Glutamatergic neuron (in vitro differentiated cells): ENCODE measurements around the gene ANXA2R. TPM values are rescaled to one million over a fixed set of nuclear protein-coding genes. Genes with fewer than 3 reads are reported as not detected.

Experiments used
- DNase-seq: peaks from one replicate; pipeline ENCODE4 v3.0.0; 2022
- H3K27ac Mint-ChIP-seq: one replicate; pipeline ENCODE4 v1.8.0; 2020; ENCODE audit warnings: mild to moderate bottlenecking, mixed read lengths, inconsistent platforms; ENCODE audit not compliant: unreplicated experiment
- H3K27me3 Mint-ChIP-seq: one replicate; pipeline ENCODE4 v1.8.0; 2020; ENCODE audit warnings: mild to moderate bottlenecking, moderate library complexity, mixed read lengths, inconsistent platforms; ENCODE audit not compliant: unreplicated experiment
- H3K36me3 Mint-ChIP-seq: one replicate; pipeline ENCODE4 v1.8.0; 2020; ENCODE audit warnings: mild to moderate bottlenecking, mixed read lengths, inconsistent platforms; ENCODE audit not compliant: unreplicated experiment
- H3K4me1 Mint-ChIP-seq: one replicate; pipeline ENCODE4 v1.8.0; 2020; ENCODE audit warnings: mild to moderate bottlenecking, low read depth, mixed read lengths, inconsistent platforms; ENCODE audit not compliant: unreplicated experiment
- H3K4me3 Mint-ChIP-seq: one replicate; pipeline ENCODE4 v1.8.0; 2020; ENCODE audit warnings: mild to moderate bottlenecking, mixed read lengths, inconsistent platforms; ENCODE audit not compliant: unreplicated experiment
- H3K9me3 Mint-ChIP-seq: one replicate; pipeline ENCODE4 v1.8.0; 2020; ENCODE audit warnings: mild to moderate bottlenecking, moderate library complexity, mixed read lengths, inconsistent platforms; ENCODE audit not compliant: unreplicated experiment
- total RNA-seq: library from RNA; stranded (reverse); fragmentation: NEBNext Ultra II Directional; extraction: Animal tissue kit (Norgen Biotek cat#: 25700); gene quantifications from one replicate; pipeline ENCODE4 v1.2.1, GENCODE V29; 2021; ENCODE audit not compliant: unreplicated experiment
- TF ChIP-seq, protein P1 (sequence below): fragments of 200-600 bp; sonication (generic); IDR thresholded peaks from one replicate; pipeline ENCODE4 v1.5.0; 2021; ENCODE audit not compliant: partially characterized antibody, unreplicated experiment

The ANXA2R gene
- total RNA-seq, 1 donor from 2014 or later: 1.6 TPM

DNA sequence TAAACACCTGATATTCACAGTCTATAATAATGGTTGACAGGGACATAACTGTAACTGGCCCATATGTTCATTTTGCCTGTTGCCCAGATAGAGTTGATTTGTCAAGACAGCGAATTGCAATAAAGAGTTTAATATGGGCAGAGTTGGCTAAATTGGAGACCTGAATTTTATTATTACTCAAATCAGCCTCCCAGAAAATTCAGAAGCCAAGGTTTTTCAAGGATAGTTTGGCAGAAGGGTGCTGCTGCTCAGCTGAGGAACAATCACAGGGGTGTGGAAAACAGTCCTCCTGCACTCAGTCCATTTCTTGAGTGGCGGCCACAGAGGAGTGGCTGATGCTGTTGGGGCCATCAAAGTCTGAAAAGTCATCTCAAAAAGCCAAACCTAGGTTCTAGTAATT is 19.0 kb downstream of the ANXA2R start:
- Mint-ChIP-seq H3K4me3 (no peak overlapping the region), H3K9me3 (peaks cover 23% of the 10 kb centered on the region), H3K27me3 (peaks cover 24% of the 10 kb centered on the region), H3K36me3 (no peaks in the 10 kb centered on the region), H3K4me1 (peaks cover 7% of the 10 kb centered on the region), H3K27ac (no peak overlapping the region)
- TF ChIP-seq, protein P1, sequence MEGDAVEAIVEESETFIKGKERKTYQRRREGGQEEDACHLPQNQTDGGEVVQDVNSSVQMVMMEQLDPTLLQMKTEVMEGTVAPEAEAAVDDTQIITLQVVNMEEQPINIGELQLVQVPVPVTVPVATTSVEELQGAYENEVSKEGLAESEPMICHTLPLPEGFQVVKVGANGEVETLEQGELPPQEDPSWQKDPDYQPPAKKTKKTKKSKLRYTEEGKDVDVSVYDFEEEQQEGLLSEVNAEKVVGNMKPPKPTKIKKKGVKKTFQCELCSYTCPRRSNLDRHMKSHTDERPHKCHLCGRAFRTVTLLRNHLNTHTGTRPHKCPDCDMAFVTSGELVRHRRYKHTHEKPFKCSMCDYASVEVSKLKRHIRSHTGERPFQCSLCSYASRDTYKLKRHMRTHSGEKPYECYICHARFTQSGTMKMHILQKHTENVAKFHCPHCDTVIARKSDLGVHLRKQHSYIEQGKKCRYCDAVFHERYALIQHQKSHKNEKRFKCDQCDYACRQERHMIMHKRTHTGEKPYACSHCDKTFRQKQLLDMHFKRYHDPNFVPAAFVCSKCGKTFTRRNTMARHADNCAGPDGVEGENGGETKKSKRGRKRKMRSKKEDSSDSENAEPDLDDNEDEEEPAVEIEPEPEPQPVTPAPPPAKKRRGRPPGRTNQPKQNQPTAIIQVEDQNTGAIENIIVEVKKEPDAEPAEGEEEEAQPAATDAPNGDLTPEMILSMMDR: no peak
- DNase-seq: no peak

DNA sequence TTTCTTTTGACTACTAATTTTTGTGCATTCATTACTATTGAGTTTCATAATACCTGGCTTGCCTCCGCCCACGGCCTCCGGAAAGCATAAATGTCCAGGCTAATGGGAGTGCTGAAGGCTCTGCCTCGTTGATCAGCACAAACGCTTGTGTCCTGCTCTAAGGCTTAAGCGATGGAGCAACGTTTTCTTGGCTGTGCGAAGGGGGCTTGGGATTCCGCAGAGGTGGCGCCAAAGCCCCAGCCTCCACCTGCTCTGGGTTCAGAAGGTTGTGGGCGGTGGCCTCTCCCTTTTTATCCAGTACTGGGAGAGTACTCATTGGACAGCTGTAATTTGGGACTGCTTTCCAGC is 19.7 kb downstream of the ANXA2R start:
- Mint-ChIP-seq H3K4me3 (peak overlapping the region; percentile 68), H3K27ac (peak overlapping the region; percentile 34), H3K27me3 (peaks cover 27% of the 10 kb centered on the region), H3K36me3 (no peaks in the 10 kb centered on the region), H3K9me3 (peaks cover 23% of the 10 kb centered on the region), H3K4me1 (peaks cover 7% of the 10 kb centered on the region)
- no peak for DNase-seq
- TF ChIP-seq, protein P1: peak; percentile 18

- Mint-ChIP-seq H3K36me3 (no peaks in the 10 kb centered on the region), H3K27me3 (peaks cover 28% of the 10 kb centered on the region), H3K9me3 (peaks cover 23% of the 10 kb centered on the region), H3K4me3 (peak overlapping the region; percentile 96), H3K4me1 (peaks cover 7% of the 10 kb centered on the region), H3K27ac (peak overlapping the region; percentile 38)
- TF ChIP-seq, protein P1: peak; percentile 71
- DNase-seq: peak; percentile 44
Observed at GRCh38 chr5:43019614-43020398, 20.3 kb downstream of the ANXA2R start.

- peak overlapping the region; percentile 96 for H3K4me3 Mint-ChIP-seq
- H3K36me3 Mint-ChIP-seq: no peaks in the 10 kb centered on the region
- peaks cover 28% of the 10 kb centered on the region for H3K27me3 Mint-ChIP-seq
- H3K27ac Mint-ChIP-seq: peak overlapping the region; percentile 90
- DNase-seq: no peak
- peaks cover 7% of the 10 kb centered on the region for H3K4me1 Mint-ChIP-seq
- H3K9me3 Mint-ChIP-seq: peaks cover 23% of the 10 kb centered on the region
- TF ChIP-seq, protein P1: no peak
Observed at GRCh38 chr5:43019291-43019613, 20.9 kb downstream of the ANXA2R start.

DNA sequence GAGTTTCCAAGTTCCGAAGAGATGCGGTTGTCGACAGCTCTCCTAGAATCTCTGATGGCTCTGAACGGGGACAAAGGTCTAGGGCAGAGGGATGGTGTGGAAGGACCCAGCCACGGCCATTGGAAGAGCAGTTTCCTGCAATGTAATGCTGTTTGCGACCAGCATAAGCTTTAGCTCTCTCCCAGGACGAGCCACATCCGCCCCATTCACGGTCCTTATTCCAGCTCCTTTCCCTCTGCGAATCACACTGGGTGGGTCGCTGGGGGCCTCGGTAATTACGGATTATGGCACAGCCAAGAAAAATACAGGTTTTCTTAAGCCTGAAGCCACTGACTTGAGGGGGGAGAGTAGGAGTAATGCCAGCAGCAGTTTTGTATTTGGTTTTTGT is 22.7 kb downstream of the ANXA2R start:
- Mint-ChIP-seq H3K9me3 (peaks cover 19% of the 10 kb centered on the region), H3K27me3 (peaks cover 25% of the 10 kb centered on the region), H3K4me1 (peaks cover 7% of the 10 kb centered on the region), H3K4me3 (peak overlapping the region; percentile 96), H3K36me3 (no peaks in the 10 kb centered on the region), H3K27ac (peak overlapping the region; percentile 90)
- TF ChIP-seq, protein P1: no peak
- no peak for DNase-seq
